SK-N-SH (cell line): ENCODE results near the gene DEFB131B. TPM values are rescaled to one million over a fixed set of nuclear protein-coding genes. Genes with fewer than 3 reads are reported as not detected.
"Not testable (repeated sequence)": the region's sequence is repeated elsewhere in the genome, so short reads cannot be mapped to it uniquely, and the experiment has no call there.

ENCODE experiments used
- CTCF ChIA-PET: fragments of 300-600, 350-600 bp; formaldehyde crosslinking; extraction: SDS; loops from one replicate; lab custom pipeline; 2021; lab: Yijun Ruan, JAX
- POLR2A ChIA-PET: fragments of 350-600 bp; sonication (Branson Sonifier 250); formaldehyde crosslinking; extraction: SDS; loops from one replicate; lab custom pipeline; 2020; ENCODE audit warnings: antibody characterized with exemption, inconsistent platforms; lab: Yijun Ruan, JAX
- DNase-seq: peaks from one replicate; pipeline ENCODE4 v3.0.0; 2012
- H2AFZ ChIP-seq: fragments of 200-600 bp; sonication (generic); 2 replicates; pipeline ENCODE4 v1.8.1; 2016; ENCODE audit warnings: antibody characterized with exemption, mild to moderate bottlenecking, low read depth
- H3F3A ChIP-seq: fragments of 200-600 bp; sonication (generic); replicated peaks from 2 replicates; pipeline ENCODE3; 2016; ENCODE audit warnings: antibody characterized with exemption, mild to moderate bottlenecking; ENCODE audit not compliant: insufficient read depth
- H3K27ac ChIP-seq, 2 experiments: fragments of 200-500 bp in 1 of 2; fragments of 200-600 bp in 1 of 2; sonication (Bioruptor generic) in 1 of 2; sonication (generic), shearing (Covaris generic) in 1 of 2; 2 replicates each; pipeline versions ENCODE4 v1.5.1 to v1.6.1; 2014 to 2016; ENCODE audit warnings: low read depth in 2 of 2, inconsistent platforms in 1 of 2, low read length in 1 of 2, mild to moderate bottlenecking in 1 of 2, mixed read lengths in 1 of 2
- H3K27me3 ChIP-seq: fragments of 200-600 bp; sonication (generic), shearing (Covaris generic); 2 replicates; pipeline ENCODE4 v1.6.1; 2016; ENCODE audit warnings: mixed run types; ENCODE audit not compliant: insufficient read depth
- H3K36me3 ChIP-seq, 2 experiments: fragments of 200-500 bp in 1 of 2; fragments of 200-600 bp in 1 of 2; sonication (Bioruptor generic) in 1 of 2; sonication (generic) in 1 of 2; replicated peaks in 1 of 2; 2 replicates each; pipeline versions ENCODE3 to v1.5.1; 2014 to 2016; ENCODE audit warnings: low read length in 1 of 2, mild to moderate bottlenecking in 1 of 2; ENCODE audit not compliant: insufficient read depth in 2 of 2, control insufficient read depth in 1 of 2
- H3K4me1 ChIP-seq, 2 experiments: fragments of 200-500 bp in 1 of 2; fragments of 200-600 bp in 1 of 2; sonication (Bioruptor generic) in 1 of 2; sonication (generic), shearing (Covaris generic) in 1 of 2; 2 replicates each; pipeline versions ENCODE4 v1.5.1 to v1.6.1; 2014 to 2016; ENCODE audit warnings: low read depth in 1 of 2, low read length in 1 of 2, mixed run types in 1 of 2; ENCODE audit not compliant: insufficient read depth in 2 of 2, control insufficient read depth in 1 of 2
- H3K4me2 ChIP-seq: fragments of 200-600 bp; sonication (generic), shearing (Covaris generic); 2 replicates; pipeline ENCODE4 v1.6.1; 2017; ENCODE audit warnings: mixed run types
- H3K4me3 ChIP-seq, 2 experiments: fragments of 200-500 bp in 1 of 2; fragments of 200-600 bp in 1 of 2; sonication (Bioruptor generic) in 1 of 2; sonication (generic), shearing (Covaris generic) in 1 of 2; 2 replicates each; pipeline versions ENCODE4 v1.5.1 to v1.8.1; 2014 to 2016; ENCODE audit warnings: low read depth in 2 of 2, inconsistent platforms in 1 of 2, low read length in 1 of 2, mild to moderate bottlenecking in 1 of 2, mixed read lengths in 1 of 2, moderate library complexity in 1 of 2
- H3K79me2 ChIP-seq: fragments of 200-600 bp; sonication (generic); 2 replicates; pipeline ENCODE4 v1.8.1; 2017; ENCODE audit warnings: mild to moderate bottlenecking; ENCODE audit not compliant: insufficient read depth
- H3K9ac ChIP-seq: fragments of 200-600 bp; sonication (generic); 2 replicates; pipeline ENCODE4 v1.6.1; 2017; ENCODE audit warnings: mixed run types
- H3K9me2 ChIP-seq: fragments of 200-600 bp; sonication (generic); 2 replicates; pipeline ENCODE4 v1.6.1; 2017; ENCODE audit warnings: mixed run types
- H3K9me3 ChIP-seq: fragments of 200-600 bp; sonication (generic); 2 replicates; pipeline ENCODE4 v1.6.1; 2017; ENCODE audit warnings: mixed run types, mild to moderate bottlenecking, moderate library complexity
- H4K20me1 ChIP-seq: fragments of 200-600 bp; sonication (generic); 2 replicates; pipeline ENCODE4 v1.6.1; 2017; ENCODE audit warnings: mild to moderate bottlenecking, mixed run types; ENCODE audit not compliant: insufficient read depth
- CTCF ChIP-seq: fragments of 200-600 bp; sonication (generic); IDR thresholded peaks from 2 replicates; pipeline ENCODE4 v1.6.1; 2017; ENCODE audit warnings: antibody characterized with exemption, mild to moderate bottlenecking, moderate library complexity
- FOXJ3 ChIP-seq: sonication (generic); formaldehyde crosslinking; IDR thresholded peaks from 2 replicates; pipeline ENCODE4 v1.5.1; 2020; ENCODE audit warnings: mild to moderate bottlenecking, missing genetic modification reagents
- IRF3 ChIP-seq: fragments of 150-350 bp; IDR thresholded peaks from 2 replicates; pipeline ENCODE4 v1.6.1; 2016; ENCODE audit warnings: mild to moderate bottlenecking, low read depth, low read length
- NRF1 ChIP-seq: IDR thresholded peaks from 2 replicates; pipeline ENCODE4 v1.6.1; 2012; ENCODE audit warnings: low read depth, mild to moderate bottlenecking, low read length
- RCOR1 ChIP-seq: fragments of 150-350 bp; IDR thresholded peaks from 2 replicates; pipeline ENCODE4 v1.6.1; 2017; ENCODE audit warnings: antibody characterized with exemption, low read length
- REST ChIP-seq: IDR thresholded peaks from 2 replicates; pipeline ENCODE4 v1.6.1; 2012; ENCODE audit warnings: mild to moderate bottlenecking, low read depth, low read length, moderate library complexity
- TEAD4 ChIP-seq: IDR thresholded peaks from 2 replicates; pipeline ENCODE4 v1.4.0; 2012; ENCODE audit warnings: mild to moderate bottlenecking, borderline replicate concordance; ENCODE audit not compliant: insufficient read depth
- USF1 ChIP-seq: IDR thresholded peaks from 2 replicates; pipeline ENCODE4 v1.4.0; 2012; ENCODE audit warnings: low read depth, borderline replicate concordance
- YY1 ChIP-seq: IDR thresholded peaks from 2 replicates; pipeline ENCODE4 v1.4.0; 2012; ENCODE audit warnings: low read depth, mild to moderate bottlenecking
- WGBS: methylation state at CpG from one replicate; pipeline ENCODE4 v1.1.6; 2017; ENCODE audit warnings: low lambda C conversion rate; 5-methylcytosine and 5-hydroxymethylcytosine counted together
- polyA plus RNA-seq, 3 experiments: library from polyadenylated mRNA; depleted of rRNA; stranded (reverse); fragments of >200 nt; gene quantifications; 2 replicates each; pipeline ENCODE4 v1.2.3, GENCODE V29; 2012

Gene DEFB131B
- polyA plus RNA-seq, 1 of the 3 experiments (the other 2 are of a cell fraction): not detected

- H3F3A ChIP-seq: peaks cover 14% of the 10 kb centered on the region
- DNase-seq, H3K27ac ChIP-seq, H3K27me3 ChIP-seq, H4K20me1 ChIP-seq, H3K79me2 ChIP-seq, H3K4me3 ChIP-seq, H3K36me3 ChIP-seq, H3K9ac ChIP-seq, H3K4me1 ChIP-seq, POLR2A ChIA-PET, H3K9me2 ChIP-seq, H3K4me2 ChIP-seq, H2AFZ ChIP-seq, CTCF ChIA-PET, H3K9me3 ChIP-seq: not testable (repeated sequence)
- TF ChIP-seq CTCF: peak; percentile 27; the same call in 1 of the 2 replicates
- WGBS: 87% methylated on average over 8 of the region's 10 CpGs
Observed at GRCh38 chr11:71911321-71911985, 33.2 kb downstream of the DEFB131B start.

- DNase-seq: not testable (repeated sequence)
- 91% methylated on average over 10 of the region's 10 CpGs for WGBS
Observed at GRCh38 chr11:71911986-71912340, 33.7 kb downstream of the DEFB131B start.

GRCh38 chr11:71913756-71914526, 35.7 kb downstream of the DEFB131B start:
- H3K4me1 ChIP-seq: no peaks in the 10 kb centered on the region; a peak in 1 of 4 replicates
- DNase-seq: no peak
- H2AFZ ChIP-seq: no peak overlapping the region
- no peak overlapping the region for H3K9ac ChIP-seq
- H3K27ac ChIP-seq: peak overlapping the region; percentile 31 to 79; a peak in 3 of 4 replicates
- peak overlapping the region; percentile 6; the same call in 1 of the 2 replicates for H3K4me2 ChIP-seq
- H3K4me3 ChIP-seq: no peak overlapping the region
- ChIA-PET CTCF (no interaction called here), POLR2A (no interaction called here)
- WGBS: 57% methylated on average over 5 of the region's 5 CpGs
- peaks cover 6 to 7% of the 10 kb centered on the region in 2 experiments for H3K36me3 ChIP-seq
- H3K79me2 ChIP-seq: no peaks in the 10 kb centered on the region
- H3K27me3 ChIP-seq: no peaks in the 10 kb centered on the region
- no peaks in the 10 kb centered on the region for H3K9me3 ChIP-seq
- peaks cover 14% of the 10 kb centered on the region for H3F3A ChIP-seq
- H3K9me2 ChIP-seq: no peaks in the 10 kb centered on the region
- peaks cover 4% of the 10 kb centered on the region; the same call in 1 of the 2 replicates for H4K20me1 ChIP-seq
- TF ChIP-seq NRF1: no peak
- no peak for TF ChIP-seq REST
- no peak for TF ChIP-seq TEAD4
- TF ChIP-seq RCOR1: no peak
- TF ChIP-seq YY1: no peak
- no peak for TF ChIP-seq FOXJ3 (CRISPR knock-in tag)
- no peak for TF ChIP-seq IRF3
- no peak for TF ChIP-seq USF1

More at GRCh38 chr11:71911986-71912340, 33.7 kb downstream of the DEFB131B start:
- POLR2A ChIA-PET, H3K9ac ChIP-seq, H3K27ac ChIP-seq, H3K27me3 ChIP-seq, H2AFZ ChIP-seq, H3K9me2 ChIP-seq, H3K36me3 ChIP-seq, H3K4me1 ChIP-seq, CTCF ChIA-PET, H3K9me3 ChIP-seq, H3K79me2 ChIP-seq, H3K4me3 ChIP-seq, H4K20me1 ChIP-seq, H3K4me2 ChIP-seq: not testable (repeated sequence)
- H3F3A ChIP-seq: peaks cover 14% of the 10 kb centered on the region
